Medulla oblongata (tissue), 1 donor: Measurements from ENCODE around the gene SNRNP48.

Experiments used
- DNase-seq: peaks from one replicate; pipeline ENCODE4 v3.0.0-alpha.2; 2015; ENCODE audit errors: extremely low spot score

SNRNP48 gene

DNA sequence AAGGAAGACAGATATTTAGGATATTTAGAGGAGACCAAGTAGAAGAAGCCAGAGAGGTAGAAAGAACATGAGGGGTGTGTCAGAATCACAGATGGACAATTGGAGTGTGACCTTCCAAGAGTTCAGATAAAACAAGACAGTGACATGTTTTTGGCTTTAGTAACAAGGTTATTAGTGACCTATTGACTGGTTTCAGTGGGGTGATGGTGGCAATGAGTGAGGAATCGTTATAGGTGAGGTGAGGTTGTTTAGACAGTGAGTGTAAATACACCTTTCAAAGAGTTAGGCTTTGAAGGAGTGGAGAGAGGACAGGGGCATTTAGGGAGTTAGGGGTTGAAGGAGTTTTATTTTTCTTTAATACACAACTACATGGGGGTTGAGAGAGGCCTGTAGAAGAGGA is 3.2 kb downstream of the SNRNP48 start:
- DNase-seq: no peak

GRCh38 chr6:7594579-7595125 is 4.7 kb downstream of the SNRNP48 start:
- no peak for DNase-seq

DNA sequence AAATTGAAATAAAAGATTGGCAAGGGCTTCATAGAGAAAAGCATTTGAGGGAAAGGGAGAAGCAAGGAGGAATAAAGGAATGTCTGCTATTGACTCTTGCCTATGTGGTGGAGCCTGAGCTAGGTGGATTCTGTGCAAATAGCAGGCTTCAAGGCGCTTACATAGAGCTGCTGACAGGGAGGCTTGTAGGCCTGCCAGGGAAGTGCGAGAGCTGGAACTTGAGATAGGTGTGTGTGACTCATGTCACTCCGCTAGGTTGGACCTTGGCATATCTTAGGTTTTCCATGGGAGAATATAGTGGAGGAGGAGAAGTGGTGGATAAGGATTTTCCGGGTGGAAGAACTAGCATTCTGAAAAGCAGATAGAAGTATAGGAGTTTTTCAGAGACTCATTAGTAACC is 14.0 kb downstream of the SNRNP48 start:
- DNase-seq: no peak

DNA sequence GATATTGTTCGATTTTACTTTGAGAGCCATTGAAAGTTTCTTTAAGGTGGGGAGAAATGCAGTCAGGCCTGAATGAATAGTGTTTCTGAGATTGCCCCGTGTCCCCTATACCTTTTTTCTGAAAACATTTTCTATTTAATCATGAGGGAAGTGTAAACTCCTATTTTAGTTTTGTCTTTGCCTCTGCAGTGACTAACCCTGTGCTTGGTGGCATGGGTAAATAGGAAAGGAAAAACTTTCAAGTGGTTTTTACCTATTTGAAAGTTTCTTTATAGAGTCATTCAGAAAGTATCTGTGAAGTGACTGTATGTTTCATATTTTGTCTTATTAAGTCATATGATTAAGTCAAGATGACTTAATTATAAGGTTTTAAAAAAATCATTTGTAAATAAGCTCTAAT is 14.5 kb downstream of the SNRNP48 start:
- no peak for DNase-seq

DNA sequence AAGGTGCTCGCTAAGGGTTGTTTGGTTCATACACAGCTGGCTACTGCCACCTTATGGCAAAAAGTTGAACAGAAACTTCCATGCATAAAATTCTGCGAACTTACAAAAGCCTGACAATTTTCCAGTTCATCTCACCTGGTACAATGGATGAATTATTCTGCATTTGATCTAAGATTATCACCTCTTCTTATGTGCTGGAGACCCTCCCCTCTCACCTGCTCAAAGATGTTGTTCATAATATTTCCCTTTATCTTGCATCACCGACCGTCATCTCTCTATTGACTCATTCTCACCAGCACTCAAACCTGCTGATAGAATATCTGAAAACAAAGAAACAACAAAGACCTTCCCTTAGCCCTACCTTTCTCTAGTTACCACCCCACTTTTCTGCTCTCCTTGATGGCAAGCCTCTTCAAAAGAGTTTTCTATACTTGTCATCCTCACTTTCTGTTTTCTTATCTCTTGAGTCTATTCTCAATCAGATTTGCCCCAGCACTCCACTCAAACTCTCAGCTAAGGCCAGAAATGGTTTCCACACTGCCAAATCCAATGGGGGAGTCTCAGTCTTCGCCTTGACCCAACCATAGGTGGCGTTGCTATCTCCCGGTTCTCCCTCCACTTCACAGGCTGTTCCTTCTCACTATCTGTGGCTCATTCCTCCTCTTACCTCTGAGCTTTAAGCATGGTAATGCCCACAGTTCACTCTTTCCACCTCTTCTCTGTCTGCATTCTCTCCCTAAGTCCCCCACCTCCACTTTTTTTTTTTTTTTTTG is 25.8 kb downstream of the SNRNP48 start:
- peak; percentile 69 for DNase-seq

DNA sequence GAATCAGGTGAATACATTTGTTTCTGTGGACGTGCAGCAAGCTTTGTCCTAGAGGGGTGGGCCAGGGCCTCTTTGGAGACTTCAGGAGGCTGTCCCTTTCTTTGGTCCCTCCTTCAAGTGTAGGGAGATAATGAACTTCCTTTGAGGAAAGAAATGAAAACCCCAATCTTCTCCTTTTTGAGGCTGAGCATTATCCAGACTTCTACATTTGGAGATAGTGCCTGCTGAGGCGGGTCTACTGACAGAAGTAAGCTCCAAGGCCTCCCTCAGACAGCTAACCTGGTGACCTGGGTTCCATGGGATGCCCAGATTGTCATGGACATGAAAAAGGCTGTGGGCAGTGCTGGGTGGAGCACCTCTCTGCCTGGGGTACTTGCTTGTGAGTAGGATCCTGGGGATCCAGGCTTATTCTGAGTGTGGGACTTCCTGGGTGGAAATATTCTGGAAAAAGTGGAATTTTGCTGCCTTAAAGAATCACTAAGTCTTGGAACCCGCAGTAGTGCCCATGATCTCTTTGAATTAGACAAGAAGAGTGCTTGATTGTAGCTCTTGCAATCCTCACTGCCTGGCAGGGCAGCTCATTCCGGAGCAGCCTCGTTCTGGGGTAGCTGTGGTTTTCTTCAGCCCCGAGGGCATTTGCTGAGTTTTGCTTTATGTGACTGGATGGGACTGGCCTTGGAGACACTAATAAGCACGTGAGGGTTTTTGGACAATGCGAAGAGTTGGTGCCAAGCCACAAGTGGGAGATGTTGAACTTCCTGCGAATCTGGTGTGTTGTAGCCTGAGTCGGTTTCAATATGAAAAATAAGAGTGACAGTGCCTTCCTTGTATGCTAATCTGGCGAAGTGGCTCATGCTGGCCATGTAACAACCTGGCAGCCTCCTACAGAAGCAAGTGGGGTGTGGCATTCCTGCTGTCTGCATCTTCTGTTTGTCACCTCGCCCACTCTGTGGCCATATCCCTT is 28.1 kb downstream of the SNRNP48 start:
- peak; percentile 71 for DNase-seq

- no peak for DNase-seq
Observed at GRCh38 chr6:7621761-7622160, 31.8 kb downstream of the SNRNP48 start.

DNA sequence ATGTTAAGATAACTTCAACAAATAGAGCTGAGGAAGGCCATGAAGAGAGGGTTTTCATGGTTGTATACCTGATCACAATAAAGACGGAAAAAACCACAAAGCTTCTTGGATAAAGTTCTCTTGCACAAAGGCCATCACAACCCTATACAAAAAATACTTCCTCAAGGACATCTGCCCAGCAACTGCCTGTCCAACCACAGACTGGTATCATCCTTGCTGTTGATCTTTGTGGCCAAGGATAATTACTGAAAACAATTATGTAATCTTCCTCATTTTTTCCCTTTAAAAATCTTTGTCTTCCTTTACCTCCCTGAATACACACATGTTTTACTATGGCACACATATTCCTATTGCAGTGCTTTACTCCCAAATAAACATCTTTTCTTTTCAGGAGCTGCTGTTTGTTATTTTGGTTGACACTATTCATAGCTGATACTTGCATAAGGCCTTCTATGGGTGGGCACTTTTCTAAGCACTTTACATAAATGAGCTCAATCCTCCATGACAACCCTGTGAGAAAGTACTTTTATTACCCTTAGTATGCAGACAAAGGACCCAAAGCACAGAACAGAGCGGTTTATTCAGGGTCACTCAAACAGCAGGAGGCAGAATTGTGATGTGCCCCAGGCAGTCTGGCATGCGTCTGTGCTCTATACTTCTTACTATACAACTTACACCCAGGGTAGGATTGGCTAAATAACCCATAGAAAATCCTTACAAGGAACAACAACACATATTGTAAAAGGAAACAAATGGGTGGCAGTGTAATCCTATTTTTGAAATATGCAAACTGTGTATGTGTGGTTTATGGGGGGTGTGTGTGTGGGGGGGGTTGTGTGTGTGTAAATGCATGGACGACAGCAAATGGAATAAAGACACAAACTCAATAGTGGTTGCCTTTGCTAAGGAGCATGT is 35.1 kb downstream of the SNRNP48 start:
- DNase-seq: no peak

DNA sequence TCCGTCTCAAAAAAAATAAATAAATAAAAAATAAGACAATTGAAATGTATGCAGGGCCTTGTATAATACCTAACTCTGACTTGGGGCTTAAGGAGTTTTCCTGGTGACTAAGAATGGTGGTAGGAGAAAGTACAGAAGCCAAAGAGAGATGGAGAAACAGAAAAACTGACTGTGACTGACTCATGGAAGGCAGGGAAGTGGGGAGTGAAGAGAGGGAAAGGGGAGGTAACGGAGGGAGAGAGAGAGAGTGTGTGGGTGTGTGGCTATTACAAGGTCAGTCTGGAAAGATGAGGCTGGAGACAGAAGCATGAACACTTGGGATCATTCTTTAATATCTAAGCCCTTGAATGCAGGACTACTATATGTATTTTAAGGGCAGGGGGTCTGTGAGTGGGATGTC is 38.5 kb downstream of the SNRNP48 start:
- no peak for DNase-seq

- DNase-seq: no peak
Observed at GRCh38 chr6:7628909-7629308, 38.9 kb downstream of the SNRNP48 start.

DNA sequence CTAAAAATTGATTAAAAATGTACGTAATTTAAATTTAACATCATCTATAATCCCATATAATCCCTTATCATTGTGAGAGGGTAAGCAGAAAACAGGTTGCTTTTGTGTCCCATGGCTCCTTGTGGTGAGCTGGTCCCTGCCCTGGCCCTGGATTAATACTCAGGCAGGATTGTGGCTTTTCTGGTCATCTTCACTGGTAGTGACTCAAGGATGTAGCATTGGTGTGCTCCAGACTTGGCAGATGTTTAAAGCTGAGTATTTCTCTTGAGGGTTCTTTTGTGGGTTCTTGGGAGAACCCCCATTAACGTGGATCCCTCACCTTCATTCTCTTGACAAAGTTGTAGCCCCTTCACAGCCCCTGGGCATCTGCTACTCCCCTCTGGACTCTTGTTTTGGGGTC is 39.3 kb downstream of the SNRNP48 start:
- DNase-seq: no peak

DNA sequence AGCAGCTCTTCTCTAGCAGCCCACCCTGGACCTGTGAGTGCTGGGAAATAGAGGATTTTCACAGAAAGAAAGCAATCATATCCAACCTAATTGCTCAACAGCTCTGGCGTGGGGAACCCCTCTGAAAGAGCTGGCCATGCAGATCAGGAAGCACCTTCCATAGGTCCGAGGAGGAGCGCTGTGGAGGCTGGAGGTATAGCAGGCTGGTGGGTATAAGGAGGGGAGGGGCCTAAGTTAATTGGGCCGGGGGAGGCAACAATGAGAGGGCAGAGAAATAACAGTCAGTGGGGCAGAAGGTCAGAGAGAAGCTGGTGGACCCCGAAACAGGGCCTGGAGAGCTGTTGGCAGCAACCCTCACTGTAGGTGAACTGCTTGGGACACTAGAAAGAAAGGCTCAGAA is 40.8 kb downstream of the SNRNP48 start:
- DNase-seq: no peak

DNA sequence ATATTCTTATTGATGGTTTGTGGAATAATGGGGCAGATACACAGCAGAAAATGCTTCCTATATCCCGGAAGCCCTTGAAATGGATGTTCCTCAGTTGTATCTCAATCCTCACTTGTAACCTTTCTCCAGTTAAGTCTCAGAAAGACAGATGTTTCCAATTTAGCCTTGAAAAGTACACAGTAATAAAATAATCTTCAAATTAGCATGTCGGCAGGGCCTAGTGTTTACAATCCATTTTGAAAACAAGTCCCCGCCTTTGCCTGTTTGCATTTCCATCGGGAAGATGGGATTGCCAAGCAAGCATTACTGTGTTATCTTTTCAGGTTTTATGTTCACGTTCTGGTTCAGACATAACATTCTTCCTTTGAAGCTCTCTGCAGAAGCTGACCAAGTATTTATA is 41.5 kb downstream of the SNRNP48 start:
- DNase-seq: no peak

GRCh38 chr6:7632501-7633290 is 42.7 kb downstream of the SNRNP48 start:
- no peak for DNase-seq

- no peak for DNase-seq
Observed at GRCh38 chr6:7633361-7633760, 43.4 kb downstream of the SNRNP48 start.

GRCh38 chr6:7636151-7636550 is 46.2 kb downstream of the SNRNP48 start:
- DNase-seq: no peak

DNA sequence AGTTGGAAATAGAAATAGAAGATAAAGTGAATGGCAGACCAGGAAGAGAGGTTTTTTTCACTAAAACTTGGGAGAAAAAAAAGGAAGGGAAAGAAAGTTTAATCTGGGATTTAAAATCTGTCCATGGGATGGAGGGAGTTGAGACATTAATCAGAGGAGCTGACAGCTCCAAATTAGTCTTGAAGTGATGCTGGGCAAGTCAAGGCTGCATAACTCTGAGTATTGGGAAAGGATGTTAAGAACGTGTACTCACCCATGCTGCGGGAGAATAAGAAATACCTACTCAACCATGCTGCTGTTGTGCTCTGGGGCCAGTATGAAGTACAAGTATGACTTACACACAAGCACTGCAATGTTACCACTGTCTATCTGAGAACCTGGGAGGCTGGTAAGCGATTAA is 47.5 kb downstream of the SNRNP48 start:
- DNase-seq: no peak

GRCh38 chr6:7639427-7639826 is 49.4 kb downstream of the SNRNP48 start:
- no peak for DNase-seq

DNA sequence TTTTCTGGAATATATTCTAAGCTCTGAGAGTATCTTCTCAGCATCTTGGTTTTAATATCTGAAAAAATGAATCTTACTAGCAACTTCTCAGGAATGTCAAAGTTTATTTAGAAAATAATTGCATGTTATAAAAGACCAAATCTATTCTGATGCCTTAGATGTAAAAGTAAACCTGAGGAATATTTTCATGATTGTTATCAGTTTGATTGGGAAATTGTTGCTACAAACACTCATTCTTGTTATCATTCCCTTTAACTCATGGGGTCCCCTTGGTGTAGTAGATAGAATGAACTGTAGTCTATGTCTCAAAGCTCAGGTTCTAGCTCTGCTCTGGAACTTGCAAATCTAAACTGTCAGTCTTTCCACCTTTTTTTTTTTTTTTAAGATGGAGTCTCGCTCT is 50.0 kb downstream of the SNRNP48 start:
- DNase-seq: no peak
